ENCODE data around the gene KDM2A. TPM values are rescaled to one million over a fixed set of nuclear protein-coding genes. Genes with fewer than 3 reads are reported as not detected.
A peak's percentile ranks its signal among the peaks of the same experiment; 100 is the strongest.

Gene KDM2A
- total and polyA plus RNA-seq, 2 of the 13 experiments (the other 11 are each of a cell fraction or from before 2014, with no cell fraction given), result 31.3 to 31.4 TPM

DNA sequence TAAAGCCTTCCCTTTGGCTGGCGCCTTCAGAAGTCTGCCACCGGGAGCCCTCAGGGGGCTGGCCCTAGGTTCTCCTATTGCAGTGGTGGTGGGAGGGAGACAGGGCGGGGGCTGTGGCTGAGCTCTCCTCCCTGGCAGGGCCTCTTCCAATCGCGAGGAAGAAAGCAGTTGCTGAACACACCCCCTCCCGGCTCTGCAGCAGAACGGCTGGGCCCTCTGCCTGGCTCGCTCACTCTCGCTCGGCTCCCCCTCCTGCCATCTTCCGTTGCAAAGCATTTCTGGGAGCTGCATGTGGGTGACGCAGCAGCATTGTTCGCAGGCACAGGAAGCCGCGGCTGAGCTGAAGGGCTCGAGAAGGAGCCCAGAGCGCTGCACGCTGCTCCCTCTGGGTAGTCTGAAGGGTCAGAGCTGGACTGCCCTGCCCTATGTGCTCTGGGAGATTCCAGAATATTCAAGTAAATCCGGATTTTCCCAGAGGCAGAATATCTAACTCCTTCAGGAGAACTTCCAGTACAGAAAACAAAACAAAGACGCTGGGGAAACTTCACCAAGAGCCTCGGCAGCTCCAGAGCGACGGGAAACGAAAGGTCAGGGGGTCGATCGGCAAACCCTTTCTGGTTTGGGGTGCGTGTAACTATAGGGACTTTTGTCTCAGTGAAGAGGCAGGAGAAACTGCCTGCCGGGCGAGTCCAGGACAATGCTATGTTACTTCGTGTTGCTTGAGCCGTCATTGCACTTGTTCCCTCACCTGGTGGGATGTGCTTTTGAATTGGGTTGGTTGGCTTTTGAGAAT, 120.9 kb downstream of the KDM2A start (continued):
- TF ChIP-seq, protein P1, sequence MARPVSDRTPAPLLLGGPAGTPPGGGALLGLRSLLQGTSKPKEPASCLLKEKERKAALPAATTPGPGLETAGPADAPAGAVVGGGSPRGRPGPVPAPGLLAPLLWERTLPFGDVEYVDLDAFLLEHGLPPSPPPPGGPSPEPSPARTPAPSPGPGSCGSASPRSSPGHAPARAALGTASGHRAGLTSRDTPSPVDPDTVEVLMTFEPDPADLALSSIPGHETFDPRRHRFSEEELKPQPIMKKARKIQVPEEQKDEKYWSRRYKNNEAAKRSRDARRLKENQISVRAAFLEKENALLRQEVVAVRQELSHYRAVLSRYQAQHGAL (CRISPR knock-in tag; IDR thresholded peaks at IDR 0.05; ENCODE audit: not compliant biosample characterization), result no peak
- TF ChIP-seq TEAD3 (CRISPR knock-in tag; optimal IDR thresholded peaks at IDR 0.05; ENCODE audit: borderline replicate concordance) (peak; percentile 79), ZNF816 (CRISPR knock-in tag; IDR thresholded peaks at IDR 0.05; ENCODE audit: borderline replicate concordance) (peak; percentile 59; the same call in 1 of the 2 replicates), HOXA3 (CRISPR knock-in tag; IDR thresholded peaks at IDR 0.05) (peak; percentile 81), ZIK1 (CRISPR knock-in tag; IDR thresholded peaks at IDR 0.05; ENCODE audit: borderline replicate concordance, low read depth) (peak; percentile 93), ZNF614 (CRISPR knock-in tag; IDR thresholded peaks at IDR 0.05; ENCODE audit: borderline replicate concordance) (peak; percentile 80; the same call in 1 of the 2 replicates), ISL2 (CRISPR knock-in tag; IDR thresholded peaks at IDR 0.05) (peak; percentile 65), THAP11 (CRISPR knock-in tag; IDR thresholded peaks at IDR 0.05) (peak; percentile 83), RBFOX2 (IDR thresholded peaks at IDR 0.05; ENCODE audit: low read depth, low read length) (peak; percentile 67), MXD4 (CRISPR knock-in tag; IDR thresholded peaks at IDR 0.05) (peak; percentile 98), ZFY (CRISPR knock-in tag; IDR thresholded peaks at IDR 0.05) (peak; percentile 73; the same call in 1 of the 2 replicates), ZNF343 (CRISPR knock-in tag; IDR thresholded peaks at IDR 0.05) (0 out of 2 replicates have a peak, but pooled peaks have one; percentile 9), NFKB2 (CRISPR knock-in tag; IDR thresholded peaks at IDR 0.05; ENCODE audit: borderline replicate concordance) (peak; percentile 90), ZNF205 (CRISPR knock-in tag; IDR thresholded peaks at IDR 0.05) (peak; percentile 81), ZNF232 (CRISPR knock-in tag; IDR thresholded peaks at IDR 0.05; ENCODE audit: borderline replicate concordance) (0 out of 2 replicates have a peak, but pooled peaks have one; percentile 66), ZNF33A (CRISPR knock-in tag; IDR thresholded peaks at IDR 0.05; ENCODE audit: borderline replicate concordance) (no peak), SUZ12 (IDR thresholded peaks at IDR 0.05; ENCODE audit: low read depth, low read length) (no peak), HES4 (CRISPR knock-in tag; IDR thresholded peaks at IDR 0.05; ENCODE audit: borderline replicate concordance) (peak; percentile 34; the same call in 1 of the 2 replicates), ZNF713 (CRISPR knock-in tag; IDR thresholded peaks at IDR 0.05) (no peak)
- TF ChIP-seq, protein P2, sequence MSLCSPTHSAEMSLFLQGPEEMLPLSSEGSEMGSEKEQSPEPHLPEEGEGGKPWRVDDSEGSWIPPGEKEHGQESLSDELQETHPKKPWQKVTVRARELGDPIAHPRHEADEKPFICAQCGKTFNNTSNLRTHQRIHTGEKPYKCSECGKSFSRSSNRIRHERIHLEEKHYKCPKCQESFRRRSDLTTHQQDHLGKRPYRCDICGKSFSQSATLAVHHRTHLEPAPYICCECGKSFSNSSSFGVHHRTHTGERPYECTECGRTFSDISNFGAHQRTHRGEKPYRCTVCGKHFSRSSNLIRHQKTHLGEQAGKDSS (CRISPR knock-in tag; IDR thresholded peaks at IDR 0.05; ENCODE audit: borderline replicate concordance, low read depth), result no peak
- TF ChIP-seq, protein P3, sequence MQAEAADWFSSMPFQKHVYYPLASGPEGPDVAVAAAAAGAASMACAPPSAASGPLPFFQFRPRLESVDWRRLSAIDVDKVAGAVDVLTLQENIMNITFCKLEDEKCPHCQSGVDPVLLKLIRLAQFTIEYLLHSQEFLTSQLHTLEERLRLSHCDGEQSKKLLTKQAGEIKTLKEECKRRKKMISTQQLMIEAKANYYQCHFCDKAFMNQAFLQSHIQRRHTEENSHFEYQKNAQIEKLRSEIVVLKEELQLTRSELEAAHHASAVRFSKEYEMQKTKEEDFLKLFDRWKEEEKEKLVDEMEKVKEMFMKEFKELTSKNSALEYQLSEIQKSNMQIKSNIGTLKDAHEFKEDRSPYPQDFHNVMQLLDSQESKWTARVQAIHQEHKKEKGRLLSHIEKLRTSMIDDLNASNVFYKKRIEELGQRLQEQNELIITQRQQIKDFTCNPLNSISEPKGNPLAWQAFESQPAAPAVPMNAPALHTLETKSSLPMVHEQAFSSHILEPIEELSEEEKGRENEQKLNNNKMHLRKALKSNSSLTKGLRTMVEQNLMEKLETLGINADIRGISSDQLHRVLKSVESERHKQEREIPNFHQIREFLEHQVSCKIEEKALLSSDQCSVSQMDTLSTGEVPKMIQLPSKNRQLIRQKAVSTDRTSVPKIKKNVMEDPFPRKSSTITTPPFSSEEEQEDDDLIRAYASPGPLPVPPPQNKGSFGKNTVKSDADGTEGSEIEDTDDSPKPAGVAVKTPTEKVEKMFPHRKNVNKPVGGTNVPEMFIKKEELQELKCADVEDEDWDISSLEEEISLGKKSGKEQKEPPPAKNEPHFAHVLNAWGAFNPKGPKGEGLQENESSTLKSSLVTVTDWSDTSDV (CRISPR knock-in tag; IDR thresholded peaks at IDR 0.05), result no peak
- TF ChIP-seq, protein P4, sequence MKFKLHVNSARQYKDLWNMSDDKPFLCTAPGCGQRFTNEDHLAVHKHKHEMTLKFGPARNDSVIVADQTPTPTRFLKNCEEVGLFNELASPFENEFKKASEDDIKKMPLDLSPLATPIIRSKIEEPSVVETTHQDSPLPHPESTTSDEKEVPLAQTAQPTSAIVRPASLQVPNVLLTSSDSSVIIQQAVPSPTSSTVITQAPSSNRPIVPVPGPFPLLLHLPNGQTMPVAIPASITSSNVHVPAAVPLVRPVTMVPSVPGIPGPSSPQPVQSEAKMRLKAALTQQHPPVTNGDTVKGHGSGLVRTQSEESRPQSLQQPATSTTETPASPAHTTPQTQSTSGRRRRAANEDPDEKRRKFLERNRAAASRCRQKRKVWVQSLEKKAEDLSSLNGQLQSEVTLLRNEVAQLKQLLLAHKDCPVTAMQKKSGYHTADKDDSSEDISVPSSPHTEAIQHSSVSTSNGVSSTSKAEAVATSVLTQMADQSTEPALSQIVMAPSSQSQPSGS (CRISPR knock-in tag; IDR thresholded peaks at IDR 0.05), result peak; percentile 71; the same call in 1 of the 2 replicates
